HL-60 (cell line): ENCODE results near the gene PTPRN2.

ENCODE experiments used
- GABPA ChIP-seq: IDR thresholded peaks from 2 replicates; pipeline ENCODE4 v1.6.1; 2012; ENCODE audit warnings: low read depth
- TF ChIP-seq, protein P1 (sequence below): IDR thresholded peaks from one replicate; pipeline ENCODE4 v1.5.1; 2011; ENCODE audit warnings: low read length, control low read depth, inconsistent platforms; ENCODE audit not compliant: insufficient read depth

GRCh38 chr7:158389514-158390425, 197.9 kb downstream of the PTPRN2 start:
- TF ChIP-seq, protein P1, sequence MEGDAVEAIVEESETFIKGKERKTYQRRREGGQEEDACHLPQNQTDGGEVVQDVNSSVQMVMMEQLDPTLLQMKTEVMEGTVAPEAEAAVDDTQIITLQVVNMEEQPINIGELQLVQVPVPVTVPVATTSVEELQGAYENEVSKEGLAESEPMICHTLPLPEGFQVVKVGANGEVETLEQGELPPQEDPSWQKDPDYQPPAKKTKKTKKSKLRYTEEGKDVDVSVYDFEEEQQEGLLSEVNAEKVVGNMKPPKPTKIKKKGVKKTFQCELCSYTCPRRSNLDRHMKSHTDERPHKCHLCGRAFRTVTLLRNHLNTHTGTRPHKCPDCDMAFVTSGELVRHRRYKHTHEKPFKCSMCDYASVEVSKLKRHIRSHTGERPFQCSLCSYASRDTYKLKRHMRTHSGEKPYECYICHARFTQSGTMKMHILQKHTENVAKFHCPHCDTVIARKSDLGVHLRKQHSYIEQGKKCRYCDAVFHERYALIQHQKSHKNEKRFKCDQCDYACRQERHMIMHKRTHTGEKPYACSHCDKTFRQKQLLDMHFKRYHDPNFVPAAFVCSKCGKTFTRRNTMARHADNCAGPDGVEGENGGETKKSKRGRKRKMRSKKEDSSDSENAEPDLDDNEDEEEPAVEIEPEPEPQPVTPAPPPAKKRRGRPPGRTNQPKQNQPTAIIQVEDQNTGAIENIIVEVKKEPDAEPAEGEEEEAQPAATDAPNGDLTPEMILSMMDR = no peak
- TF ChIP-seq GABPA = no peak
